IMR-90 (cell line): ENCODE data around the gene FBXL13. TPM values are rescaled to one million over a fixed set of nuclear protein-coding genes. Genes with fewer than 3 reads are reported as not detected.

Experiments used
- ATAC-seq: fragments of 200-7000 bp; cut with Tn5 transposase; 2 replicates; pipeline ENCODE4 v1.9.1; 2020; ENCODE audit warnings: low read depth, mild to moderate bottlenecking, moderate library complexity
- BruUV-seq: library from RNA; stranded (reverse); fragments of 400-500 nt; replicated peaks from 2 replicates; lab custom pipeline; 2021; lab: Mats Ljungman, UMichigan
- CTCF ChIA-PET: fragments of 300-600 bp; formaldehyde crosslinking; extraction: SDS; loops from one replicate; lab custom pipeline; 2021; ENCODE audit warnings: antibody characterized with exemption; lab: Yijun Ruan, JAX
- POLR2A ChIA-PET: fragments of 300-600 bp; sonication (Branson Sonifier 250); formaldehyde crosslinking; loops from one replicate; lab custom pipeline; 2022; ENCODE audit warnings: antibody characterized with exemption; ENCODE audit not compliant: unreplicated experiment; lab: Charles Lee
- DNase-seq: peaks from one replicate; pipeline ENCODE4 v3.0.0; 2013
- H2AFZ ChIP-seq: replicated peaks from 2 replicates; pipeline ENCODE3; 2013; ENCODE audit warnings: low read length, mild to moderate bottlenecking; ENCODE audit not compliant: poor library complexity
- H2AK5ac ChIP-seq: 2 replicates; pipeline ENCODE4 v1.6.1; 2013; ENCODE audit warnings: low read depth, low read length, inconsistent platforms
- H2AK9ac ChIP-seq: replicated peaks from 2 replicates; pipeline ENCODE3; 2013; ENCODE audit warnings: mild to moderate bottlenecking, low read depth, low read length, moderate library complexity; ENCODE audit not compliant: poor library complexity
- H2BK120ac ChIP-seq: 2 replicates; pipeline ENCODE4 v1.6.1; 2013; ENCODE audit warnings: low read depth, low read length, inconsistent platforms
- H2BK15ac ChIP-seq: 3 replicates; pipeline ENCODE4 v1.6.1; 2013; ENCODE audit warnings: low read depth, low read length, inconsistent platforms
- H2BK20ac ChIP-seq: 2 replicates; pipeline ENCODE4 v1.6.1; 2013; ENCODE audit warnings: low read depth, mild to moderate bottlenecking, inconsistent platforms, low read length, moderate library complexity
- H2BK5ac ChIP-seq: 2 replicates; pipeline ENCODE4 v1.6.1; 2013; ENCODE audit warnings: mild to moderate bottlenecking, low read depth, low read length, inconsistent platforms; ENCODE audit not compliant: poor library complexity, severe bottlenecking
- H3K14ac ChIP-seq: replicated peaks from 2 replicates; pipeline ENCODE4 v1.6.1; 2013; ENCODE audit warnings: low read depth, low read length, inconsistent platforms
- H3K18ac ChIP-seq: 2 replicates; pipeline ENCODE4 v1.6.1; 2013; ENCODE audit warnings: low read depth, low read length, control low read depth
- H3K23ac ChIP-seq: 2 replicates; pipeline ENCODE4 v1.6.1; 2013; ENCODE audit warnings: low read depth, low read length, inconsistent platforms
- H3K27ac ChIP-seq: 2 replicates; pipeline ENCODE4 v1.5.1; 2013; ENCODE audit warnings: mild to moderate bottlenecking, control low read depth, low read length; ENCODE audit not compliant: insufficient read depth
- H3K27me3 ChIP-seq: 2 replicates; pipeline ENCODE4 v1.6.1; 2013; ENCODE audit warnings: low read length; ENCODE audit not compliant: control insufficient read depth, insufficient read depth
- H3K36me3 ChIP-seq: 2 replicates; pipeline ENCODE4 v1.6.1; 2013; ENCODE audit warnings: low read length, mixed read lengths; ENCODE audit not compliant: control insufficient read depth, insufficient read depth
- H3K4ac ChIP-seq: 2 replicates; pipeline ENCODE4 v1.6.1; 2013; ENCODE audit warnings: low read depth, low read length, inconsistent platforms
- H3K4me1 ChIP-seq: 2 replicates; pipeline ENCODE4 v1.6.1; 2013; ENCODE audit warnings: low read length, mixed read lengths; ENCODE audit not compliant: control insufficient read depth, insufficient read depth
- H3K4me2 ChIP-seq: 2 replicates; pipeline ENCODE4 v1.6.1; 2013; ENCODE audit warnings: low read depth, mild to moderate bottlenecking, control low read depth, low read length, moderate library complexity
- H3K4me3 ChIP-seq: 2 replicates; pipeline ENCODE4 v1.5.1; 2013; ENCODE audit warnings: low read depth, mild to moderate bottlenecking, control low read depth, low read length, moderate library complexity; ENCODE audit not compliant: insufficient read depth
- H3K56ac ChIP-seq: 2 replicates; pipeline ENCODE4 v1.6.1; 2013; ENCODE audit warnings: low read length, inconsistent platforms; ENCODE audit not compliant: insufficient read depth; ENCODE audit errors: extremely low read depth
- H3K79me1 ChIP-seq, 2 experiments: 2 replicates each; pipeline ENCODE4 v1.6.1; 2013; ENCODE audit warnings: low read length in 2 of 2, inconsistent platforms in 1 of 2, low read depth in 1 of 2
- H3K9ac ChIP-seq: 2 replicates; pipeline ENCODE4 v1.6.1; 2013; ENCODE audit warnings: low read depth, low read length, control low read depth
- H3K9me1 ChIP-seq: 2 replicates; pipeline ENCODE4 v1.6.1; 2013; ENCODE audit warnings: low read length, inconsistent platforms; ENCODE audit not compliant: insufficient read depth
- H3K9me3 ChIP-seq: 2 replicates; pipeline ENCODE4 v1.6.1; 2013; ENCODE audit warnings: low read length; ENCODE audit not compliant: control insufficient read depth, insufficient read depth
- H4K20me1 ChIP-seq: 2 replicates; pipeline ENCODE4 v1.6.1; 2013; ENCODE audit warnings: low read length, inconsistent platforms; ENCODE audit not compliant: insufficient read depth
- H4K5ac ChIP-seq: 2 replicates; pipeline ENCODE4 v1.6.1; 2013; ENCODE audit warnings: mild to moderate bottlenecking, low read depth, low read length, control low read depth
- H4K8ac ChIP-seq, 2 experiments: 2 replicates each; pipeline ENCODE4 v1.6.1; 2013; ENCODE audit warnings: low read depth in 2 of 2, low read length in 2 of 2, control low read depth in 1 of 2, inconsistent platforms in 1 of 2
- H4K91ac ChIP-seq: 2 replicates; pipeline ENCODE4 v1.6.1; 2013; ENCODE audit warnings: low read depth, low read length, inconsistent platforms; ENCODE audit not compliant: insufficient read depth
- MAZ ChIP-seq: IDR thresholded peaks from 2 replicates; pipeline ENCODE4 v1.6.1; 2012; ENCODE audit warnings: low read depth, mild to moderate bottlenecking, low read length, improper control_type of control experiment, moderate library complexity, borderline replicate concordance
- WGBS, 2 experiments: methylation state at CpG; one replicate each; pipeline versions ENCODE4 v1.1.5 to v1.1.7; 2013; ENCODE audit warnings: missing lambda C conversion rate in 2 of 2; ENCODE audit not compliant: insufficient read length in 1 of 2; ENCODE audit errors: extremely low coverage in 2 of 2; 5-methylcytosine and 5-hydroxymethylcytosine counted together
- dilution Hi-C: fragments of 300-500 bp; cut with HindIII; formaldehyde crosslinking; loops from one replicate; pipeline ENCODE4 v1.14.3; 2018; ENCODE audit warnings: low sequenced_read_pairs; ENCODE audit not compliant: unreplicated experiment
- in situ Hi-C: fragments of 300-500 bp; cut with MboI; formaldehyde crosslinking; loops from 3 replicates; pipeline ENCODE4 v1.14.3; 2019; ENCODE audit warnings: low sequenced_read_pairs, inconsistent platforms, mixed read lengths
- intact Hi-C: fragments of 100-400 bp; cut with micrococcal nuclease; formaldehyde crosslinking; loops from 2 replicates; pipeline ENCODE4 v1.10.0; 2022
- polyA plus RNA-seq, 3 experiments: library from polyadenylated mRNA; depleted of rRNA; stranded (reverse); fragments of >200 nt; gene quantifications; 2 replicates each; pipeline ENCODE4 v1.2.3, GENCODE V29; 2012; ENCODE audit warnings: low replicate concordance in 1 of 3
- total RNA-seq: library from RNA; depleted of rRNA; stranded (reverse); fragments of >200 nt; gene quantifications from 2 replicates; pipeline ENCODE4 v1.2.3, GENCODE V29; 2012

FBXL13 gene
- total and polyA plus RNA-seq, 2 of the 4 experiments (the other 2 are of a cell fraction): 0.24 to 0.36 TPM

DNA sequence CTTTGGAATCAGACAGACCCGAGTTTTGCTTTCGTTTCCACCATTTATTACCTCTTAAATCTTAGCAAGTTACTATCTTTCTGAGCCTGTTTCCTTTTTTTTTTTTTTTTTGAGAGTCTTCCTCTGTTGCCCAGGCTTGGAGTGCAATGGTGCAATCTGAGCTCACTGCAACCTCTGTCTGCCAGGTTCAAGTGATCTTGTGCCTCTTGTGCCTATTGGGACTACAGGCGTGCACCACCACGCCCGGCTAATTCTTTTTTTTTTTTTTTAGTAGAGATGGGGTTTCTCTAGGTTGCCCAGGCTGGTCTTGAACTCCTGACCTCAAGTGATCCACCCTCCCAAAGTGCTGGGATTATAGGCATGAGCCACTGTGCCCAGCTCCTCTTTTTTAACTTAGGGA is 241.3 kb downstream of the FBXL13 start:
- H2AK9ac ChIP-seq: no peak overlapping the region
- ChIA-PET POLR2A (interaction anchor here (0.7 kb wide), 1 partner anchor 9 kb away, joined by 5 read pairs; no protein-coding TSS in a partner anchor), CTCF (no interaction called here)
- DNase-seq (no peak), ATAC-seq (no peak)
- H3K23ac ChIP-seq: no peak overlapping the region
- H2AK5ac ChIP-seq: no peak overlapping the region
- no peak overlapping the region for H3K14ac ChIP-seq
- peaks cover 20% of the 10 kb centered on the region for H3K4me1 ChIP-seq
- H3K56ac ChIP-seq: no peak overlapping the region
- no peak overlapping the region for H4K91ac ChIP-seq
- H3K9me1 ChIP-seq: no peaks in the 10 kb centered on the region
- H3K27ac ChIP-seq: no peak overlapping the region
- H3K18ac ChIP-seq: no peak overlapping the region
- no peak overlapping the region for H4K5ac ChIP-seq
- no peaks in the 10 kb centered on the region for H3K36me3 ChIP-seq
- no CpG with 5 or more reads among the region's 5 CpGs for WGBS, 2 experiments
- H4K20me1 ChIP-seq: no peaks in the 10 kb centered on the region
- H3K4me3 ChIP-seq: no peak overlapping the region
- H2BK15ac ChIP-seq: no peak overlapping the region
- no peak overlapping the region for H2BK120ac ChIP-seq
- no peaks in the 10 kb centered on the region for H3K27me3 ChIP-seq
- in situ Hi-C loops: no loop called here
- no peaks in the 10 kb centered on the region; a peak in 1 of 4 replicates for H3K79me1 ChIP-seq
- no peak overlapping the region for H4K8ac ChIP-seq
- no peak overlapping the region for H2BK20ac ChIP-seq
- intact Hi-C loops: no loop called here
- H3K9me3 ChIP-seq: no peaks in the 10 kb centered on the region
- TF ChIP-seq MAZ: no peak
- BruUV-seq: no TSS peak
- H2AFZ ChIP-seq: no peak overlapping the region
- no peak overlapping the region for H3K4ac ChIP-seq
- dilution Hi-C loops: no loop called here
- no peak overlapping the region for H3K9ac ChIP-seq
- H3K4me2 ChIP-seq: no peak overlapping the region
- H2BK5ac ChIP-seq: no peak overlapping the region
